Skeletal muscle satellite cell (primary cell): ENCODE data around the gene SCYGR1.

Source experiments
- H3K27me3 ChIP-seq: 2 replicates; pipeline ENCODE4 v1.7.0; 2013; ENCODE audit warnings: low read length; ENCODE audit not compliant: control insufficient read depth, insufficient read depth
- H3K36me3 ChIP-seq: 2 replicates; pipeline ENCODE4 v1.7.0; 2013; ENCODE audit warnings: mild to moderate bottlenecking, control low read depth, low read length; ENCODE audit not compliant: insufficient read depth
- H3K4me1 ChIP-seq: 2 replicates; pipeline ENCODE4 v1.7.0; 2013; ENCODE audit warnings: low read length; ENCODE audit not compliant: control insufficient read depth, insufficient read depth
- H3K4me2 ChIP-seq: 2 replicates; pipeline ENCODE4 v1.7.0; 2013; ENCODE audit warnings: mild to moderate bottlenecking, low read length
- H3K4me3 ChIP-seq: 2 replicates; pipeline ENCODE4 v1.7.0; 2013; ENCODE audit warnings: low read length
- H3K9ac ChIP-seq: 2 replicates; pipeline ENCODE4 v1.7.0; 2013; ENCODE audit warnings: mild to moderate bottlenecking, low read depth, low read length, moderate library complexity
- H3K9me3 ChIP-seq: replicated peaks from 2 replicates; pipeline ENCODE4 v1.7.0; 2013; ENCODE audit warnings: mild to moderate bottlenecking, control low read depth, low read length

The SCYGR1 gene

GRCh38 chr2:227379095-227379494, 8.7 kb downstream of the SCYGR1 start, which contains the start of gene TM4SF20:
TSS of gene TM4SF20 (minus strand) at chr2:227379306. CDS start at chr2:227379268, 38 bp downstream.
- Histone ChIP-seq H3K4me3 (no peak within 1 kb of the TSS), H3K36me3 (no peaks in the 10 kb centered on the region), H3K4me2 (no peak within 1 kb of the TSS), H3K9me3 (no peaks in the 10 kb centered on the region), H3K27me3 (no peaks in the 10 kb centered on the region), H3K9ac (peak within 1 kb of the TSS; percentile 53), H3K4me1 (peaks cover 24% of the 10 kb centered on the region)

- Histone ChIP-seq H3K27me3 (no peaks in the 10 kb centered on the region), H3K9me3 (no peaks in the 10 kb centered on the region), H3K4me2 (no peak overlapping the region), H3K36me3 (no peaks in the 10 kb centered on the region), H3K4me3 (no peak overlapping the region), H3K4me1 (peaks cover 24% of the 10 kb centered on the region), H3K9ac (peak overlapping the region; percentile 53)
Observed at GRCh38 chr2:227378371-227378782, 9.4 kb downstream of the SCYGR1 start.

GRCh38 chr2:227377467-227378351, 10.0 kb downstream of the SCYGR1 start:
- H3K36me3 ChIP-seq: no peaks in the 10 kb centered on the region
- no peaks in the 10 kb centered on the region for H3K27me3 ChIP-seq
- peaks cover 24% of the 10 kb centered on the region for H3K4me1 ChIP-seq
- H3K4me2 ChIP-seq: peak overlapping the region; percentile 15
- H3K9ac ChIP-seq: peak overlapping the region; percentile 53
- no peak overlapping the region for H3K4me3 ChIP-seq
- H3K9me3 ChIP-seq: no peaks in the 10 kb centered on the region

DNA sequence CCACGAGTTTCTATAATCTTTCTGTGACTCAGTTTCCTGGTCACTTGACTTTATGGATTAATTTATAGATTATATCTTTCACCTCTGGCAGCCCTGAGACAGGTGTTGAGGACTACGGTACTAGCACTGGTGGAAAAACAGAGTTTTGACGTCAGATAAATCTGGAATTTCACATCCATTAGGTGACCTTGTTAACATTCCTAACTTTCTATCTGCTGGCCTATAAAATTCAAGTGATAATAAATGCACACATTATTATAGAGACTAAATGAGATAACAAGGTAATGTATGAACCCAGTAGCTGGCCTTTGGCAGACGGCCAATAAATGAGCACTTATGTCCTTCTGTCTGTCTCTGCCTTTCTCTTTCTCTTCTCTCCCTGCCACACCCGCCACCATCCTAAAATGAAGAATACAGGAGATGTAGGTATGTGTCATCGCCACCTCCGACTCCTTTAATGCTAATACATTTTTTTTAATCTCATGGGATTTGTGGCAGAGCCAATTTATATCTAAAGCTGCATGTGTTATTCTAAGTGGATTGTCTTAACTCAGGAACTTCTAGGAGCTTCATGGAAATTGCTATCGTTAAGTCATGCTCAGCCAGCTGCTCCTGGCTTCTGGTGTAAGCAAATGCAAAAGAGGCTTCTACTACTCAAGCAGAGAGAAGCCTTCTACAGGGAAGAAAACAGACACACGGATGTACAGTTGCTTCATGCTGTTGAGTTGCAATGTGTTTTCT, 10.9 kb downstream of the SCYGR1 start:
- Histone ChIP-seq H3K4me1 (peaks cover 26% of the 10 kb centered on the region), H3K9ac (peak overlapping the region; percentile 53), H3K27me3 (no peaks in the 10 kb centered on the region), H3K36me3 (no peaks in the 10 kb centered on the region), H3K4me2 (peak overlapping the region; percentile 15), H3K9me3 (no peaks in the 10 kb centered on the region), H3K4me3 (no peak overlapping the region)

- H3K9ac ChIP-seq: no peak overlapping the region
- H3K4me1 ChIP-seq: peaks cover 51% of the 10 kb centered on the region
- no peaks in the 10 kb centered on the region for H3K27me3 ChIP-seq
- H3K4me2 ChIP-seq: no peak overlapping the region
- H3K36me3 ChIP-seq: no peaks in the 10 kb centered on the region
- no peak overlapping the region for H3K4me3 ChIP-seq
- no peaks in the 10 kb centered on the region for H3K9me3 ChIP-seq
Observed at GRCh38 chr2:227374158-227374557, 13.6 kb downstream of the SCYGR1 start.

DNA sequence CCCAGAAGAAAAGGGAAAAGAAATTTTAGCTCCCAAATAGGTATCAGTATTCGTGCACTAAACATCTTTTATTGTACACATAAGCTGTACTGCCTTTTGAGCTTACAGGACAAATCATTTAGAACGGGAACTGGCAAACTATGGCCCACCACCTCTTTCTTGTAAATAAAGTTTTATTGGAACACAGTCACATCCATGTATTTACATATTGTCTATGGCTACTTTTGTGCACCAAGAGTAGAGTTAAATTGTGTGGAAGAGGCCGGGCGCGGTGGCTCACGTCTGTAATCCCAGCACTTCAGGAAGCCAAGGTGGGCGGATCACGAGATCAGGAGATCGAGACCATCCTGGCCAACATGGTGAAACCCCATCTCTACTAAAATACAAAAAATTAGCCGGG, 14.4 kb downstream of the SCYGR1 start:
- no peak overlapping the region for H3K4me2 ChIP-seq
- no peaks in the 10 kb centered on the region for H3K27me3 ChIP-seq
- H3K9me3 ChIP-seq: no peaks in the 10 kb centered on the region
- peaks cover 54% of the 10 kb centered on the region for H3K4me1 ChIP-seq
- H3K4me3 ChIP-seq: no peak overlapping the region
- no peak overlapping the region for H3K9ac ChIP-seq
- H3K36me3 ChIP-seq: no peaks in the 10 kb centered on the region

DNA sequence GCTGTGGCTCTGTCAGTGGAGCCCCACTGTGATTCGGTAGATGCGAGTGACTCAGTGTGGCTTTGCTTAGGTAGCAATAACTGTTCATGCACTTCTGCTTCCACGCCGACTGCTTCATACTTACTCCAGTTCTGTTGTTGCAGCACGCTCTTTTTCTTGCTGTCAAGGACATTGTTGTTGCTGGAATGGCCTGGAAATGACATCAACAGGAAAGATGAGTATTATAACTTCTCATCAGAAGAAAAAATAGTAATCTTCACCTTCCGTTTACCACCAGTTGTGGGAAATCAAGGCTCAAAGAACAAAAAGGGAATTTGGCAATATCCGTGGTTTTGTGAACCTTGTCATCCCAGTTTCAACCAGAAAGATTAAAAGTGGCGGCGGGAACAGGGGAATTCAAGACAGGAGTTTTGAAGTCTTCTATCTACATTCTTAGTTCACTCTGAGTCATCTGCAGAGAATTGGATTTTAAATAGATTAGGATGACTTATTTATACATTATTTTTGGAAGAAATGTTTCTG, 16.9 kb downstream of the SCYGR1 start:
- H3K9me3 ChIP-seq: no peaks in the 10 kb centered on the region
- H3K9ac ChIP-seq: peak overlapping the region; percentile 67
- H3K27me3 ChIP-seq: no peaks in the 10 kb centered on the region
- peak overlapping the region; percentile 39 for H3K4me2 ChIP-seq
- peaks cover 50% of the 10 kb centered on the region for H3K4me1 ChIP-seq
- peak overlapping the region; percentile 0 for H3K4me3 ChIP-seq
- H3K36me3 ChIP-seq: no peaks in the 10 kb centered on the region

- Histone ChIP-seq H3K9me3 (no peaks in the 10 kb centered on the region), H3K4me1 (peaks cover 52% of the 10 kb centered on the region), H3K4me3 (no peak overlapping the region)
Observed at GRCh38 chr2:227370092-227370491, 17.7 kb downstream of the SCYGR1 start.

GRCh38 chr2:227368574-227368973, 19.2 kb downstream of the SCYGR1 start:
- Histone ChIP-seq H3K4me1 (peaks cover 52% of the 10 kb centered on the region), H3K4me3 (no peak overlapping the region)

More at GRCh38 chr2:227370092-227370491, 17.7 kb downstream of the SCYGR1 start:
- no peaks in the 10 kb centered on the region for H3K36me3 ChIP-seq
- H3K9ac ChIP-seq: peak overlapping the region; percentile 67
- H3K27me3 ChIP-seq: no peaks in the 10 kb centered on the region
- H3K4me2 ChIP-seq: no peak overlapping the region

DNA sequence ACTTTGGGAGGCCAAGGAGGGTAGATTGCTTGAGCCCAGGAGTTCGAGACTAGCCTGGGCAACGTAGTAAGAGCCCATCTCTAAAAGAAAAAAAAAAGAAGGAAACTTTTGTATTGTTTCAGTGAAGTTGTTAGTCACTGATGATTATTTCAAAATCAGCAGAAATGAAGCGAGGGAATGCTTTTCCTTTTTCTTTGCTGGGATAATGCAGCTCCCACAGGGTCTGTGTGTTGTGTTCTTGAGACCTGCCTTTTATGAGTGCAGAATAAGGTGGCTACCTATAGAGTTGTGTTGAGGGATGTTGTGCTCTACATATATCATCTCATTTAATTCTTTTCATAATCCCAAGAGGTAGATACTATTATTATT, 20.3 kb downstream of the SCYGR1 start:
- Histone ChIP-seq H3K9me3 (no peaks in the 10 kb centered on the region), H3K36me3 (no peaks in the 10 kb centered on the region), H3K4me1 (peaks cover 52% of the 10 kb centered on the region), H3K4me3 (no peak overlapping the region), H3K9ac (peak overlapping the region; percentile 58), H3K4me2 (peak overlapping the region; percentile 33), H3K27me3 (no peaks in the 10 kb centered on the region)

More at GRCh38 chr2:227368574-227368973, 19.2 kb downstream of the SCYGR1 start:
- H3K27me3 ChIP-seq: no peaks in the 10 kb centered on the region
- no peaks in the 10 kb centered on the region for H3K36me3 ChIP-seq
- H3K9me3 ChIP-seq: no peaks in the 10 kb centered on the region
- H3K4me2 ChIP-seq: no peak overlapping the region
- no peak overlapping the region for H3K9ac ChIP-seq

GRCh38 chr2:227366769-227367426, 20.9 kb downstream of the SCYGR1 start:
- peaks cover 50% of the 10 kb centered on the region for H3K4me1 ChIP-seq
- H3K4me2 ChIP-seq: peak overlapping the region; percentile 45
- H3K4me3 ChIP-seq: peak overlapping the region; percentile 1
- peak overlapping the region; percentile 58 for H3K9ac ChIP-seq
- no peaks in the 10 kb centered on the region for H3K36me3 ChIP-seq
- H3K9me3 ChIP-seq: no peaks in the 10 kb centered on the region
- no peaks in the 10 kb centered on the region for H3K27me3 ChIP-seq
